GM12874 (cell line): Measurements from ENCODE around the gene RPS6KA2.

Source experiments
- TF ChIP-seq, protein P1 (sequence below): IDR thresholded peaks from 2 replicates; pipeline ENCODE4 v1.5.1; 2011; ENCODE audit warnings: low read depth, mild to moderate bottlenecking, control low read depth, low read length, moderate library complexity; ENCODE audit not compliant: insufficient read depth

The RPS6KA2 gene

DNA sequence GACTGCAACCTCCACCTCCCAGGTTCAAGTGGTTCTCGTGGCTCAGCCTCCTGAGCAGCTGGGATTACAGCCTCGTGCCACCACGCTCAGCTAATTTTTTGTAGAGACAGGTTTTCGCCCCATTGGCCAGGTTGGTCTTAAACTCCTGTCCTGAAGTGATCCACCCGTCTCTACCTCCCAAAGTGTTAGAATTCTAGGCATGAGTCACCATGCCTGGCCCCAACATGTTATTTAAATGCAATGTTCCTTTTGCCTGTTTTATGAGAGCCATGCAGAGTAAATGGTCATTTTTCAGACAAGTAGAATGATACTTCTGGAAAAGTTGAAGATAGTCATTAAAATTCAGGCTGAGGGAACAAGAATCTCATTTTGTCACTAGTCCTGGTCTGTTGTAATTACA lies 43.8 kb upstream of the RPS6KA2 start:
- TF ChIP-seq, protein P1, sequence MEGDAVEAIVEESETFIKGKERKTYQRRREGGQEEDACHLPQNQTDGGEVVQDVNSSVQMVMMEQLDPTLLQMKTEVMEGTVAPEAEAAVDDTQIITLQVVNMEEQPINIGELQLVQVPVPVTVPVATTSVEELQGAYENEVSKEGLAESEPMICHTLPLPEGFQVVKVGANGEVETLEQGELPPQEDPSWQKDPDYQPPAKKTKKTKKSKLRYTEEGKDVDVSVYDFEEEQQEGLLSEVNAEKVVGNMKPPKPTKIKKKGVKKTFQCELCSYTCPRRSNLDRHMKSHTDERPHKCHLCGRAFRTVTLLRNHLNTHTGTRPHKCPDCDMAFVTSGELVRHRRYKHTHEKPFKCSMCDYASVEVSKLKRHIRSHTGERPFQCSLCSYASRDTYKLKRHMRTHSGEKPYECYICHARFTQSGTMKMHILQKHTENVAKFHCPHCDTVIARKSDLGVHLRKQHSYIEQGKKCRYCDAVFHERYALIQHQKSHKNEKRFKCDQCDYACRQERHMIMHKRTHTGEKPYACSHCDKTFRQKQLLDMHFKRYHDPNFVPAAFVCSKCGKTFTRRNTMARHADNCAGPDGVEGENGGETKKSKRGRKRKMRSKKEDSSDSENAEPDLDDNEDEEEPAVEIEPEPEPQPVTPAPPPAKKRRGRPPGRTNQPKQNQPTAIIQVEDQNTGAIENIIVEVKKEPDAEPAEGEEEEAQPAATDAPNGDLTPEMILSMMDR, result no peak

DNA sequence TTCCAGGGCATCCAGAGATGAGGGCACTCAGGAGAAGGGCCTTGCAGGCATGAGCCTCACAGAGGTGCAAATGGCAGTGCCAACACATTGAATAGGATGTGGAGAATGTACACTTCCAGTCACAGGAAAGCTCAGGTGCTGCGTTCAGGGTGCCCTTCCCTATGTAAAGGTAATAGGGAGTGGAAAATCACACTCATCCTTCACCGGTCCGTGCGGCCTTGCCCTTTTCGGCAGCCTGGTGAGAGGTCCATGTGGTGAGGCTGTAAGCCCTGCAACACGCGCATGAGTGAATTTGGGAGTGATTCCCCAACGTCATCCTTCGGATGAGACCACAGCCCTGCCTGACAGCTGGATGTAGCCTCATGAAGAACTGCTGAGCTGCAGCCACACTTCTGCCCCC lies 43.0 kb upstream of the RPS6KA2 start:
- TF ChIP-seq, protein P1, result no peak

DNA sequence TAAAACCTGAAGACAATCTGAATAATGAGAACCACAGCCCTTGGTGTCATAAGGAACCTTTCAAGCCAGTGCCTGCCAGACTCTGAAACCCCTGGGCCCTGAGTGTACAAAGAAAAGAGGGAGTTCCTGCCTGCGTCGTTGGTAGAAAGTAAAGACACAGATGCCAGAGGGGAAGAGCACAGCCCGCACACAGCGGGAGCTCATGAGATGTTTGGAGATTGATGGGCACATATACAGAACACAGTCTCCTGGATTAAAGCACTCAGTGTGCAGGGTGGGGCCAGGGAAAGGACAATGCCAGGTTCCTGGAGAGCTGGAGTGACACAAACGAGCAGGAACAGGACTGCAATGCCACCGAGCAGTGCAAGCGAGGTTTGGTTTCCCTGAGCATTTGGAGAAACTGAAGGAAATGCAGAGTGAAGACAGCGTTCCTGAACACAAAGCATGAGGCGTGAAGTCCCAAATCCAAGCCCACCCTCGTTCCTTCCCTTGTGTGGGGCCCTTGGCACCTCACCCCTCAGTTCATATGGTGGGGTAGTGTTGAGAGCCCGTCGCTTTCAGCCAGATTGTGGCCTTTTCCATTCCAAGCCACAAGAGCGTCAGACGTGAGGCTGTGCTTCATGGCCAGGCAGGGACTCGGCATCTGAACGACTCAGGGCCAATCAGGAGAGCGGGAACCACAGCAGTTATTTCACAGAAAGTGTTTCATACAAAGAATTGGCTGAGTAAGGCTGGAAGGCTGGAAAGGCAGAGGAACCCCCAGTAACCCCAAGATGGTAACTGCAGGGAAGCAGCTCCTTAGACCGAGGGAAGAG lies 41.0 kb upstream of the RPS6KA2 start:
- TF ChIP-seq, protein P1, result no peak

DNA sequence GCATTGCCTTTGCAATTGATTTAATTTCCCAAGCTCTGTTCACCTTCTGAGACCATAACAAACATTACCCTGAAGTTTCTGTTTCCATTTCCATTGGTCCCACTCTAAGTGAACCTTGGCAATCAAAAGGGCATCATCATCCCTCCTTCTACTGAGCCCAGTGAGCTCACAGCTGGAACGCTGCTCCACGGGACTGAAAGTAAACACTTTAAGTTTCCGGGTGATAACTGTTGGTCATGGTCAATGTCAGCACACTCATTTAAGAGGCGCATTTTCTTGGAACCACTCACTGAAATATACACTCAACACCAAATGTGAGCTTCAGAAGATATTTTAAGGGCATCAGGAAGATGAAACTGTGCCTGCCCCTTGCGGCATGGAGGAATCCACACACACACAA lies 37.1 kb upstream of the RPS6KA2 start:
- TF ChIP-seq, protein P1, result no peak

DNA sequence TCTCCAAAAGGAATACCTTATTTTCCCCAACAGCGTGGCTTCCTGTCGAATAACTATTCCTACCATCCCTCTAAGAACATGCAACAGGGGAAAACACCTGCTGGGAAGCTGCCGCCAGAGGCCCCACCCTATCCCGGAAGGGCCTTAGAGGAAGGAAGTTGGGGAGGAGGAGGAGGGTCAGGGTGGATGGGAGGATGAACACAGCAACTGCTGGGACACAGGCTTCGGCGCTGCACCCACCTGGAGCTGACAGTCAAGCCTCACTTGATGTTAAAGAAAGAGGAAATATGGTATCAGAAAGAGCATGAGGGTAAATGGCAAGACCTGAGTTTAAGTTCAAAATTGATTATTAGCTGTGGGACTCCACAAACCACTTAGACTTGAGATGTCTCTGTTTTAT lies 36.5 kb upstream of the RPS6KA2 start:
- TF ChIP-seq, protein P1, result no peak

DNA sequence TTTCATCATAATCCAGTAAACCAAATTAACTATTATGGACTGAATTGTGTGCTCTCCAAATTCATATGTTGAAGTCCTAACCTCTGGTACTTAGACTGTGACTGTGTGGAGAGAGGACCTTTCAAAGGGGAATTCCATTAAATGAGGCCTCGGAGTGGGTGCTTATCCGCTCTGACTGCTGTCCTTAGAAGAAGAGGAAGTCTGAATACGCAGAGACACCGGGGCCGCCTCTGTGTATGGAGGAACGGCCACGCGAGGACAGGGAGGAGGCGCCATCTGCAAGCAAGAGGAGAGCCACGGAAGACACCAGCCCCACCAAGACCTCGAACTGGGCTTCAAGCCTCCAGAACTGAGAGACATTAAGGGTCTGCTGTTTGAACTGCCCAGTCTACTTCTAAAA lies 35.6 kb upstream of the RPS6KA2 start:
- TF ChIP-seq, protein P1, result no peak

DNA sequence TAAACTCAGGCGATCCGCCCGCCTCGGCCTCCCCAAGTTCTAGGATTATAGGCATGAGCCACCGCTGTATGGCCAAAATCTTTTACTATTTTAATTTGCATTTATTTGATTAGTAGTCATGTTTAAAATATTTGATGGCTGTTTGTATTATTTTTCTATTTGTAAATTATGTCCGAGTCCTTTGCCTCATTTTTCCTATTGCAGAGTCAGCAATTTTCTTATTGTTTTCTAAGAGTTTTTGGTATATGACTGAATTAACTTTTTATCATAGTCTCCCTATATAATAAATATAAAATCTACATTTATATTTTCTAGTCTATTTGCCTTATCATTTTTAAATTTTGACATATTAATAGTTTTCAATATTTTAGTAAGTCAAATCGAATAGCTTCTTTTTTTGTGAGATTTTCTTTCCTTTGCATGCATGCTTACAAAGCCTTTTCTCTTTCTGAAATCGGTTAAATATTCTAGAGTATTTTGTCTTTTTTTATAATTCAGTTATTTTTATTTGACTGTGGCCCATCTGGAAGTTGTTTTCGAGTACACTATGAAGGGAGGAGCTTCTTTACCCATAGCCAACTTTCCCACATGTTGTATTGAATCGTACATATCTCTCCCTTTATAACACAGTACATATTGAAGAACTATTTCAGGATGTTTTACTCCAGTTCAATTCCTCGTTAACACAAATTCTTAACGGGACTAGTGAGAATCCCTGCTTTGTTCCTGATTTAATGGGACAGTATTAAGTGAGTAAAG lies 34.5 kb upstream of the RPS6KA2 start:
- TF ChIP-seq, protein P1, result no peak
